Sigmoid colon (tissue), 4 donors: ENCODE results near the gene ENO2.
A peak's percentile ranks its signal among the peaks of the same experiment; 100 is the strongest.

Experiments used
- CTCF ChIP-seq, 4 experiments: fragments of 450-650 bp in 3 of 4; fragments of 200-600 bp in 1 of 4; IDR thresholded peaks; one replicate each; pipeline ENCODE4 v1.5.1; 2016 to 2019; ENCODE audit warnings: antibody characterized with exemption in 4 of 4, mild to moderate bottlenecking in 3 of 4, moderate library complexity in 2 of 4
- POLR2AphosphoS5 ChIP-seq, 4 donors: sonication (generic); formaldehyde crosslinking; IDR thresholded peaks; one replicate each; pipeline ENCODE4 v1.6.1; 2017; ENCODE audit warnings: antibody characterized with exemption in 4 of 4

- TF ChIP-seq CTCF (IDR thresholded peaks at IDR 0.05), result peak; percentile 82 to 96 (median 84)
- peak in 3 of 4 donors; percentile 19 to 65 (median 62) for TF ChIP-seq POLR2AphosphoS5 (IDR thresholded peaks at IDR 0.05)
Observed at GRCh38 chr12:6872073-6873048, 42.0 kb upstream of the ENO2 start.
